Stimulated activated CD8-positive, alpha-beta memory T cell treated with anti-CD3 and anti-CD28 coated beads, Interleukin-7, amount 100 ng/mL, for 1 hour (primary cell): ENCODE data around the gene MITF.

Experiments
- DNase-seq, 2 donors: peaks; one replicate each; pipeline ENCODE4 v3.0.0-alpha.2; 2020; ENCODE audit warnings: low read depth in 2 of 2

MITF gene

DNA sequence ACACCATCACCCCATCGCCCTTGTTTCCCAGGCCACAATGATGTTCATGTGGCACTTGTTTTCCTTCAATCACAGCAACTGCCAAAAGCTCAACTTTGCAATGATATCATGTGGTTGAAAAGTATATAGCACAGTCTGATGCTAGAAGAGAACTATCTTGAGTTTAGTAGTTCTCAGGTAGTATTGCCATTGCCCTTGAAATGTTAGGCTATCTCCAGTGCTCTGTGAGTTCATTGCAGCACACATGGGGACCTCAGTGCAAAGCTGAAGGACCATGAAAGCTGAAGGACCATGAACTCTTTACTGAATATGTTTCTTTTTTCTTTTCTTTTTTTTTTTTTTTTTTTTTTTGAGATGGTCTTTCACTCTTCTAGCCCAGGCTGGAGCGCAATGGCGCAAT lies 224.4 kb downstream of the MITF start:
- no peak for DNase-seq

DNA sequence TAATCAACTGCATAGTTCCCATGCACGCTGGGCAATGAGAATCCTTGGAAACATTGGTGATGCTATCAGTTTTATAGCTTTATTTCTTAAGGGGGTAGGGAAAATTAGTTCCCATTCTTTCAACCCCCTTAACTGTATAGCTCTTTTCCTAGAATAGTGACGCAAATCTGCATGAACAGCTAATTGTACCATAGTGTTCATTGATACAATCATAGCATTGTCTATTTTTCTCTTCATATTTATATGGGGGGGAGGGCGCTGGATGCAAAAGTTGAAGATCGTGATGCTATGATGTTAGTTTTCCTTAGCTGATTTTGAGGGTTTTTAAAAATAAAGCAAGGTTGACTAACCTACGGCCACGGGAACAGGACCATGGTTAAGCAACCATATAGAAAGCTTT lies 227.9 kb downstream of the MITF start:
- no peak for DNase-seq

DNA sequence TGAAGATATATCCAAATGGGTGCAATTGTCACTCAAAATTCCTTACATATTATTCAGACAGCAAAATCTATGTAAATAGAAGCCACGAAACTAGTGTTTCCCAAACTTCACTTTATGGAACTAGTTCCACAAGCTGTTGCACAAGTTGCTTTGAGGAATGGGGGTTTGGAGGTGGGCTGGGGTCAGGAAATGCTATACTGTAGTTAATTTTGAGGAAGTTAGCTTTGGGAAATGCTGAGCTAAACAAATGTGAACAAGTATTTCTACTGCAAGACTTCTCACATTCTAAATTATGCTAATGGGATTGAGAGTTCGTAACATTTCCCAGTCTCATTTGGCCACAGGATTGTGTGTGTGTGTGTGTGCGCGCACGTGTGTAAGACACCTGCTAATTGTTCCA lies 231.6 kb downstream of the MITF start:
- DNase-seq, result no peak

GRCh38 chr3:69972672-69973071 lies 233.4 kb downstream of the MITF start:
- no peak for DNase-seq

GRCh38 chr3:69976021-69976420 lies 236.8 kb downstream of the MITF start:
- DNase-seq, result no peak

DNA sequence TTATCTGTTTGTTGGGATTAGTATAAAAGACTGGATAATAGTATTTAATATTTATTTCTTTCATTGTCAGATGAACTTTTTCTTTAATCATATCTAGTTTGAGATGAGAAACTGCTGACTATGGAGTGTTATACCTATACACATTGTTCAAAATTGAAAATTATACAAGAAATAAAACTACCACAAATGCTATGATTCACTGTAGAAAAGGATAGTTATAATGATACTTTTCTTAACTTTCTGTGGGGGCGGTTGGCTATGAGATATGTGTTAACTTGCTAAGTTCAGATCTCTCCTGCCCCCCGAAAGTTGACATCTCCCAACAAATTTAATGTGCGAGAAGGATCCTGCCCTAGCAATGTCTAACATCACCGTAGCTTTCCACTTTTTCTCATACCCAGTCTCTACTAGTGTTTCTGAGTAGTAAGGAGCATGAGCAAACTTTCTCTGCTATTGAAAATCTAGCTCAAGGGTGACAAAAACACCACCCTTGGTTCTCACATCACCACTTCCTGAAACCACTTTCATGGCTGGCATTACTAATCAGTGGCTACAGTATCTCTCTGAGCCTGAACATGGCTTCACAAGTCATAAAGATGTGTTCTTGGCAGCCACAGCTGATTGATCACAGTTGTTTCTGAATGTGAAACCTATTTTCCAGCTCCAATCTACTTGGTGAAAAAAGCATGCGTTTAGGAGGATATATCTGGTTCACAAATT lies 244.4 kb downstream of the MITF start:
- DNase-seq, result no peak

- DNase-seq, result no peak
Measured at GRCh38 chr3:69985266-69985665, 246.0 kb downstream of the MITF start.

GRCh38 chr3:69986419-69986818 lies 247.2 kb downstream of the MITF start:
- DNase-seq, result no peak

- no peak for DNase-seq
Measured at GRCh38 chr3:69987833-69988232, 248.6 kb downstream of the MITF start.

DNA sequence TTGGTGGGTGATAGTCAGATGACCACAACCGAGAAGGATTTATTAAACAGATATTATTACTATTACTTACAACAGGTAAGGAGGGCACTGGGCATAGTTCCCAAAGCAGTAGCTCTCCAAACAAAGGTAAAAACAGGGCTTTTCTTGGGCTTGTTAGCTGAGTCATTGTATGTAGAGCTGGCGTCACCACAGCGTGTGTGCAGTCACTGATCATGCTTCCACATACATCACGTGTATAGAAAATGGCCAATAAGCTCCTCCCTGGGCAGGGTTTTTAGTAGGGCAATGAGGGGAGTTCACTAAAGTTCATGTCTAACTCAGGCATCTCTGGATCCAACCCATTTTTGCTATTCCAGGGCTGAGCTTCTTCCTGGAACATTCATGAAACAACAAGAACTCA lies 254.5 kb downstream of the MITF start:
- no peak for DNase-seq

- DNase-seq, result no peak
Measured at GRCh38 chr3:69994919-69995318, 255.7 kb downstream of the MITF start.

- no peak for DNase-seq
Measured at GRCh38 chr3:69997631-69998307, 258.5 kb downstream of the MITF start.

DNA sequence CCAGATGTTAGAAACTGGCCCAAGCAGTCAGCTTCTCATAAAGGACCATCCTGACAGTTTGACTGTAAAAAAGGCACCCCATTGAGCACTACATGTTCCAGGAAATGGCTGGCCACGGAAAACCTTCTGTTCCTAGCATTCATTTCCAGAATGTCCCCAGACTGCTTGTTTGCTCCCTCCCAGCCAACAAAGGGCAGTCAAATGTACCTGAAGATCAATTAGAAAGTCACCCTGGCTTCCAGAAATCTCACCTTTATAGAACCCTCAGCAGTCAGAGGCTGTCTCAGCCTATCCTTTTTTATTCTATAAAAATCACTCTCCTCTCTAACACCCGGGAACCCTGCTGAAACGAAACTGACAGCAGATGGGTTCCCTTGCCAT lies 259.5 kb downstream of the MITF start:
- DNase-seq, result no peak

DNA sequence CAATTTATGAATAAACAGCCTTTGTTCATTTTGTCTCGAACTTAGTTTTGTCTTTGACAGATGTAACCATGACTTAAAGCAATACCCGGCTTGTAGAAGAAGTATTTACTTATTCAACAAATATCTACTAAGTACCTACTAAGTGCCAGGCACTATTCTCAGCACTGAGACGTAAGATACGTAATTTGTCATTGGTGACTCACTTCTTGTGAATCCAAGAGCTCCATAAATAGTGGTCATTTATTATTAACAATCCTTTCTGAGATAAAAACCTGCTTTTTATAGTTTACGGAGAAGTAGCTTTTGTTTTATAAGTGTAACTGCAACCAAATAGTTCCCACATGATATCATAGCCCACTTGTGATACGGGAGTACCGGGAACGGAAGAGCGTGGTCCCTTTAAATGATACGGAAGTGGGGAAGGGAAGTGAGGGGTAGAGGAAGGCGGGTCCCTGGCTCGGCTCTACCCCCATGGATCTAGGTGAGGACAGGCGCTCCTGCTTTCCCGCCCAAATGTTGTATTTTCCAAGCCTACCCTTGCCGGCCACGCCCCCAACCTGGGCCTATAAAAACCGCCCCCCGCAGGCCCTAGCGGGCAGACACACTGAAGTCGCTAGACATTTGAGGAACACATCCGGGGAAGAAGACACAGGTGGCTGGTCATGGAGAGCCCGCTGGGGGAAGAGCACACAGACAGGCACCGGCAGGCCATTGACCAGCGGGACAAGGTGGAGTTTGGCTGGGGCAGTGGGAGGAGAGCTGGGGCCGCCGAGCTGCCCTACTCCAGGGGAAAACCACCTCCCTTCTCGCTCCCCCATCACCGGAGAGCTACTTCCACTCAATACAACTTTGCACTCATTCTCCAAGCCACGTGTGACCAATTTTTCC lies 260.1 kb downstream of the MITF start, which contains the start of gene SAMMSON:
Gene SAMMSON, plus strand, starts transcription at position 594 of the 888 bp plus-strand sequence.
- no peak for DNase-seq

DNA sequence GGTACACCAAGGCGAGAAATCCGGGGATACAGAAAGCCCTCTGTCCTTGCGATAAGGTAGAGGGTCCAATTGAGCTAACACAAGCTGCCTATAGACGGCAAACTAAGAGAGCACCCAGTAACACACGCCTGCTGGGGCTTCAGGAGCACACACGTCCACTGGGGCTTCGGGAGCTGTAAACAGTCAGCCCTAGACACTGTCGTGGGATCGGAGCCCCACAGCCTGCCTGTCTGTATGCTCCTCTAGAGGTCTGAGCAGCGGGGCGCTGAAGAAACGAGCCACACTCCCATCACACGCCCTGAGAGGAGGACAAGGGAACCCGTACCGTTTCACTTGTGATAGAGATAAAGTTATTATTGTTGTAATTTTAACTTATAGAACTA lies 260.8 kb downstream of the MITF start:
- DNase-seq, result no peak

DNA sequence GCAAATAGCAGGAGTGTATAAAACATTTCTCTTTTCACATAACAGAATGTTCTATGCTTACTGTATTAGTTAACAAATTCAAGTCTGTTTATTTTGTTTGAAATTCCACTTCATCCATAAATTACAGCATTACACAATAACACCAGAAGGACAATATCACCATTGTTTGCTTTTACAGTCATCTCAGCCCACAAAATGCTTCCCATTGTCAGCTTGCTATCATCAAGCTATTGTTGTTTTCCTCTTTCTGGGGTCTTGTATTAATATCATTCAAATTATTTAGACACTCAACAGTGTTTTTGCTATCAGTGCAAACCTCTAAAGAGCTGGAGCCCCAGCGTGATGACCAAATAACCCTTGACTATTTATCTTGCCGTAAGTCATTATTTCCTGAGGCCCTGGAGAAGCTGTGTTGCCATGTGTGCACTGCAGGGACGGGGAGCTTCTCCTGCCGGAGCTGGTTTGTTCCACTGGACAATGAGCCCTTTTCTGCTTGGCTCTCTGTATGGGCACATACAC lies 261.4 kb downstream of the MITF start:
- no peak for DNase-seq

DNA sequence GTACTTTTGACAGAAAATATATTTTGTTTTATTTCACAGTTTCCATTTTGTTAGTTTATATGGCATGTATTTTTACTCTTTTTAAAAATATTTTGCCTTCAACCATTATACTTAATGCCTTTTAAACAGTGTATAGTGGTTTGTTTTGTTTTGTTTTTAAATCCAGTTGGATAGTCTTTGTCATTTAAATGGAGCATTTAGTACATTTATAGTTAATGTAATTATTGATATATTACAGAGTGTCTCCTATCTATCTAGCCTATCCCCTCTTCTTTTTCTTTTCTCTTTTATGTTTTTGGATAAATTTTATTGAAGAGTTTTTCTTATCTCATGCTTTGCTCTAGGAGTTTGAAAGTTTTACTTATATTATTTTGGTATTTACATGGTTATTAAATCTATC lies 263.9 kb downstream of the MITF start:
- no peak for DNase-seq

GRCh38 chr3:70006089-70006488 lies 266.8 kb downstream of the MITF start:
- no peak for DNase-seq

DNA sequence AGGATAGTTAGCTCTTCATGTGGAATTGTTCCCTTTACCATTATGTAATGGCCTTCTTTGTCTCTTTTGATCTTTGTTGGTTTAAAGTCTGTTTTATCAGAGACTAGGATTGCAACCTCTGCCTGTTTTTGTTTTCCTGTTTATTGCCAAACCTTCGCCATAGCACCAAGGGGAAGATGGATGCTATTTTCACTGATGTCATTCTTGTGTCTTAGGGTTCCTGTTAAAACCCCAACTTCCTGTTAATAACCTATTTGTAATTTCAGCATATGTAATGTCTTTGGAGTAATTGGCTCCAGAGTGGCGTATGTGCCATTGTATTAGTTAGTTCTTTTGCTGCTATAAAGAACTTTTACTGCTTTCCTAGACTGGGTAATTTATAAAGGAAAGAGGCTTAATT lies 271.1 kb downstream of the MITF start:
- no peak for DNase-seq

GRCh38 chr3:70011582-70011981 lies 272.3 kb downstream of the MITF start:
- no peak for DNase-seq
